HG02571 (cell line): Measurements from ENCODE around the gene TRIM14.
"Not testable (repeated sequence)": the region's sequence is repeated elsewhere in the genome, so short reads cannot be mapped to it uniquely, and the experiment has no call there.

Experiments used
- ATAC-seq: cut with Tn5 transposase; IDR thresholded peaks from one replicate; pipeline ENCODE4 v1.9.1; 2021; ENCODE audit warnings: mild to moderate bottlenecking, moderate library complexity; ENCODE audit not compliant: unreplicated experiment

The TRIM14 gene

DNA sequence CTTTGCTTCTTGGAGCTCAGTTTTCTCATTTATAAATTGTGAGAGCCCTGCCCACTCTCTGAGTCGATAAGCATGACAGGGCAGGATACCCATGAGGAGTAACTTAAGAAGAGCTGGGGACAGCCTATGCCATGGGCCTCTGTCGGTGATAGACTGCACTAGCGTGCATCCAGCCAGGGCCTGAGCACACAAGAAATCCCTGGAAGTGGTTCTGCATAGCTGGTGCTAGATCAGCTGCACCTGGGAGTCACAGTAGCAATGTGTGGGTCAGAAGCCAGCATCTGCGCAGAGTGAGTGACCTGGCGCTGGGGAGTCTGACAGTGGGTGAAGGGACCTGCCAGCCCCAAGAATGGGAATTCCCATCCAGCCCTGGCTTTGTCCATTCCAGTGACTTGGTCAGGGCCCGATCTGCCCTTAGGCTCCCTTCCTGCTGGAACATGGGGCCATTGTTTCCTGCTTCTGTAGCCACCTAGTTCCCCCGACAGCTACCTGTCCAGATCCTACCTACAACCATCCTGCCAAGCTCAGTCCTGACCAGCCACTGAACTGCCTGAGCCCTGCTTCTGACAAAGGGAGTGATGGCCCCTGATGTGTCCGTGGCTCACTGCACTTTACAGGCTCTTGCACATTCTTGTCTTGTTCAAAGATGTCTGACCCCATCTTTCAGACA is 98.4 kb downstream of the TRIM14 start:
- no peak for ATAC-seq

DNA sequence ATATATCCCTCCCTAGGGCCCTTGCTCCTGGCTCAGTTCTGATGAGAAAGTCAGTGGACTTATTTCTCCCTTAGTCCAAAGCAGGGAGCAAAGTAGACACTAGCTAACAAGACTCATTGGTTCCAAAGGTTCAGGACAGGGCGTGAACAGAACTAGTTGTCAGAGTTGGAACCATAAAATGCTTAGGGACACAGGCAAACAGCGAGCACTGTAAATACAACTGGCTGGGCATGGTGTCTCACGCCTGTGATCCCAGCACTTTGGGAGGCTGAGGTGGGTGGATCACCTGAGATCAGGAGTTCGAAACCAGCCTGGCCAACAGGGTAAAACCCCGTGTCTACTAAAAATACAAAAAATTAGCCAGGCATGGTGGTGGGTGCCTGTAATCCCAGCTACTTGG is 99.2 kb downstream of the TRIM14 start:
- ATAC-seq = not testable (repeated sequence)
